ENCODE results near the gene ZDHHC11. TPM values are rescaled to one million over a fixed set of nuclear protein-coding genes. Genes with fewer than 3 reads are reported as not detected.
"Not testable (repeated sequence)": the region's sequence is repeated elsewhere in the genome, so short reads cannot be mapped to it uniquely, and the experiment has no call there.

The ZDHHC11 gene
- total and polyA plus RNA-seq, 8 donors: 14.6 to 37.1 (median 25.8) TPM

DNA sequence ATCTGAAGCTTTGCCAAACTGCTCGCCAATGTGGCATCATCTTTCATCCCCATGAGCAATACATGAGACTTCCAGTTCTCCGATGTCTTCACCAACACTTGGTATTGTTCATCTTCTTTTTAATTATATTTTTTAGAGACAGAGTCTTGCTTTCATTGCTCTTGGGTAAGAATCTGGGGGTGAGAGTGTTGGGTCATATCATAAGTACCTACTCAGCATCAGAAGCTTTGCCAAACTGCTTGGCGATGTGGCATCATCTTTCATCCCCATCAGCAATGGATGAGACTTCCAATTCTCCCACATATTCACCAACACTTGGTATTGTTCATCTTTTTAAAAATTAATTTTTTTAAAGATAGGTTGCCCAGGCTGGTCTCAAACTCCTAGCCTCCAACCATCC, 35.3 kb downstream of the ZDHHC11 start:
- Histone ChIP-seq H3K27ac (no peak overlapping the region), H3K27me3 (no peaks in the 10 kb centered on the region), H3K4me3 (no peak overlapping the region), H3K9me3 (no peaks in the 10 kb centered on the region), H3K4me1 (no peaks in the 10 kb centered on the region), H3K36me3 (no peaks in the 10 kb centered on the region)
- intact Hi-C loops (cut with DNase I): no loop called here
- TF ChIP-seq, protein P1, sequence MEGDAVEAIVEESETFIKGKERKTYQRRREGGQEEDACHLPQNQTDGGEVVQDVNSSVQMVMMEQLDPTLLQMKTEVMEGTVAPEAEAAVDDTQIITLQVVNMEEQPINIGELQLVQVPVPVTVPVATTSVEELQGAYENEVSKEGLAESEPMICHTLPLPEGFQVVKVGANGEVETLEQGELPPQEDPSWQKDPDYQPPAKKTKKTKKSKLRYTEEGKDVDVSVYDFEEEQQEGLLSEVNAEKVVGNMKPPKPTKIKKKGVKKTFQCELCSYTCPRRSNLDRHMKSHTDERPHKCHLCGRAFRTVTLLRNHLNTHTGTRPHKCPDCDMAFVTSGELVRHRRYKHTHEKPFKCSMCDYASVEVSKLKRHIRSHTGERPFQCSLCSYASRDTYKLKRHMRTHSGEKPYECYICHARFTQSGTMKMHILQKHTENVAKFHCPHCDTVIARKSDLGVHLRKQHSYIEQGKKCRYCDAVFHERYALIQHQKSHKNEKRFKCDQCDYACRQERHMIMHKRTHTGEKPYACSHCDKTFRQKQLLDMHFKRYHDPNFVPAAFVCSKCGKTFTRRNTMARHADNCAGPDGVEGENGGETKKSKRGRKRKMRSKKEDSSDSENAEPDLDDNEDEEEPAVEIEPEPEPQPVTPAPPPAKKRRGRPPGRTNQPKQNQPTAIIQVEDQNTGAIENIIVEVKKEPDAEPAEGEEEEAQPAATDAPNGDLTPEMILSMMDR (IDR thresholded peaks at IDR 0.05): no peak
- no peak for ATAC-seq
- no peak for DNase-seq

DNA sequence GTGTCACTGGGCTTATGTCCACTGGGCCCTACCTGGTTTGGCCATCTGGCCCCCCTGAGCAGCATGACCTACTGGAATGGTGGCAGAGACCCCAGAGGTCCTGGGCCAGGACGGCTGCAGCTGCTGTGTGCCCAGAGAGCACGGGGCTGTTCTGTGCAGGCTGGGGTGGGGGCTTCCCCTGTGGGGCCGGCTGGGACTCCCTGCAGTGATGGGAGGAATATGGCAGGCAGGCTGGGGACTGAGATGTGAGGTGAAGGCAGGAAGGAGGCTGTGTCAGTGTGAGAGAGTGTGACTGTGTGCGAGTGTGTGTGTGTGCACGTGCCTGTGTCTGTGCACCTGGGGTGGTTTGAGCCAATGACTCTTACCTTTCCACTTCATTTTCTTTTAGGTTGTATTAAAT, 37.2 kb downstream of the ZDHHC11 start:
- H3K4me3 ChIP-seq; H3K27me3 ChIP-seq; H3K9me3 ChIP-seq; H3K27ac ChIP-seq; H3K4me1 ChIP-seq; intact Hi-C loops (cut with DNase I); H3K36me3 ChIP-seq; ATAC-seq: not testable (repeated sequence)
- DNase-seq: peak in 1 of 4 donors; percentile 62

DNA sequence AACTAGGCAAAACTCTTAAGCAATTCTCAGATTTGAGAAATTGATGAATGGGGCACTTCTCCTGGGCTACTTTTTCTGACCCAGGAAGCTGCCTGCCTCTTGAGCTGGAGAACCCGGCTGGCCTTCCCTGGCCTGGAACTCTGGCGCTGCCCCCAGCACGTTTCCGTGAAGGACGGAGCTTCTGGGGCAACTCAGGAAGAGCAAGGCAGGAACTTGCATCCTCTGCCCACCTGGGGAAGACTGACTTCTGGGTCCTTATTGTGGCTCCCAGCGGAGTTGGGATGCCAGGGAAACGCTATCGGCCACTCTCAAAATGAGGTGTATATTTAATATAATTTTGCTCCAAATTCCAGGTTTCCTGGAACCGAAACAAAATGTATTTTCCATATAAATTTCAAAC, 39.4 kb downstream of the ZDHHC11 start:
- H3K36me3 ChIP-seq; H3K4me1 ChIP-seq; H3K27ac ChIP-seq; H3K9me3 ChIP-seq; intact Hi-C loops (cut with DNase I); H3K27me3 ChIP-seq; DNase-seq; H3K4me3 ChIP-seq: not testable (repeated sequence)
- ATAC-seq: peak; percentile 88

DNA sequence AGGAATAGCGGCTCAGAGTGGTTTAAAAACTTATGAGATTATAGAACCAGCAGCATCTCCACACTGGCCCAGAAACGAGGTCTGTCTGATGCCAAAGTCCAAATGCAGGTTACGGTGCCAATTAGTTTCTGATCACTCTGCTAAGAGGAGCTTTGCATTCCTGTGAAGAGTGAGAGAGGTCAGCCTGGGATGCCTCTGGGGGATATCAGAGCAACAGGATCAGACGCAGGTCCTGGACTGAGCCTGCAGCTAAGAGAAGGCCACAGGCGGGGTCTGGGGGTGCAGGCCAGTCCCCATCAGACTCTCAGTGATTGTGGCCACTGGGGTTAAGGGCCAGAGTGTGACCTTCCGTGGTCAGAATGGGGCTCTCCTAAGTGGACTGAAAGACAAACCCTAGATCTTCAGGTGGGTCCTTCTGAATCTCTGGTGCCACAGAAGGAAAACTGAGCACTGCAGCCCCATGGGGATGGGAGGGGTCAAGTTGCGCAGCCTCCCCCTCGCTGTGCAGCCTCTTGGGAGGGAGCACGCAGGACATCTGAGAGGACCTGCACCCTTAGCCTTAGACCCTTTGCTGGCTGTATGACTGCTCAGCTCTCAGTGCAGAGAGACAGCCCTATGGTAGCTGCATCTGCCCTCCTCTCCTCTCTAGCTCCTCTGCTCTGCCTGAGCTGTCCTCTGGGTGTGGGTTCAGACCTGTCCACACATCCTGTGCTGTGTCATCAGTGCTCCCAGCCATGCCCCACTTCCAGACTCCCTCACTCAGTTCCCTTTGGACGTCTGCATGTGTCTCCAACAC, 42.9 kb downstream of the ZDHHC11 start:
- H3K9me3 ChIP-seq; H3K4me1 ChIP-seq; intact Hi-C loops (cut with DNase I); H3K27ac ChIP-seq; H3K4me3 ChIP-seq; DNase-seq; ATAC-seq; H3K36me3 ChIP-seq; H3K27me3 ChIP-seq: not testable (repeated sequence)

DNA sequence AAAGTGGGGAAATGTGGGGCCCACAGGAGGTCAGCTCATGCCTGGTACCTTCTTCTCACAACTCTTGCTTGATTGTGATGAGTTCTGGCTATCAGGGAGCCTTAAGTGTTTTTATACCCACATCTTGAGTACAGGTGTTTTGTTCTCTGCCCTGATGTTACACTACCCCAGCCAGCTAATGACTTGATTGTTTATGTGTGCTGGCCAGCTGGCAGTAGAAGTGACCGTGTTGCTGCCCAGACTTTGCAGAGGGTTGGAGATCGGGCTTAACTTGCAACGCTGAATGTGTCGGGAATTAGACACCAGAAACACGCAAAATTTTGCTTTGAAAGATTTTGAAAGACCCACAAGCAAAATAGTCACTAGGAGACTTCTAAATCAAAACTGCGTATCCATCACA, 49.3 kb downstream of the ZDHHC11 start:
- intact Hi-C loops (cut with DNase I): no loop called here
- DNase-seq (no peak), ATAC-seq (peak; percentile 26)
- Histone ChIP-seq H3K9me3 (peaks cover 0 to 7% of the 10 kb centered on the region in 2 donors), H3K4me1 (peaks cover 0 to 4% of the 10 kb centered on the region in 2 donors), H3K27ac (no peak overlapping the region), H3K27me3 (no peaks in the 10 kb centered on the region), H3K4me3 (no peak overlapping the region), H3K36me3 (no peaks in the 10 kb centered on the region)
- TF ChIP-seq, protein P1 (IDR thresholded peaks at IDR 0.05): no peak

DNA sequence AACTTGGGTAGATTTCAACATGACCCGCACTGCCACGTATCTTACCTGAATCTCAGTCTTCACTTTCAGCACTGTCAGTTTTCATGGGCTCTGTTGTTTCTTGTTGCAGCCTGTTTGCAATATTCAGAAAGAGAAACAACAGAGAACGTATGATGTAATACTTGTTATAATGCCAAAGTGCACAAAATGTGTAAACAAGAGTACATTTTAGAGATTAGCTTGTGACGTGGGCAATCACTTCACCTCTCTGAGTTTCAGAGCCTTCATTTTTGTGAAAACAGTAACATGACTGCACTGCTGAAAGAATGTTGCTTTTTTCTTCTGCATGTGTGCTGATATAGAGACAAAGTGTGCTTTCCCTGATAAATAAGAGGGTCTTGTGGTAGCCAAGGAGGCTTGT, 49.7 kb downstream of the ZDHHC11 start:
- H3K27me3 ChIP-seq, DNase-seq: not testable (repeated sequence)

DNA sequence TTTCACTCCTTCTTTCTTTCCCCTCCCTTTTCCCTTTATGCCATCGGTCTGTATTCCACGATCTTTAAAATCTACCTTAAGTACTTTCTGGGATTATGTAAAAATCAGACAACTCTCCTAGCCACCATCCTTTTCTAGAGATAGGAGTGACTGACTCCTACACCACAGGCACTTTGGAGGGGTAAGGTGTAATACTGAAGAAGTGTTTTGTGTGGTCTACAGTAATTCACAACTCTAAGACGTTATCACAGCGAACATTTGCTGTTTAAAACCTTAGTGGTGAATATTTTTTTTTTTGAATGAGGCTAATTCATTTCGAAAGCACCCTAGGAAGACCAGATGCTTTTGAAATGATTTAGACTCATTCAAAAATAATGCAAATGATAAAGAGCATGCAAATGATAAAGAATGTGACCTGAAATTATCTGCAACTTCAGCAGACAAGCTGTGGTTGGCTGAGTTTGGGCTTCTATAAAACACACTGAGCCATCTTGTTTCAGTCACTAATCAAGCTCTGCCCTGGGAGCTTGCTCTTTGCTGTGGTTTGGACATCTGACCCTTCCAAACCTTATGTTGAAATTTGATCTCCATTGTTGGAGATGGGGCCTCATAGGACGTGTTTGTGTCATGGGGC, 52.2 kb downstream of the ZDHHC11 start:
- H3K9me3 ChIP-seq; intact Hi-C loops (cut with DNase I); H3K4me1 ChIP-seq; DNase-seq; H3K27me3 ChIP-seq; H3K36me3 ChIP-seq; H3K27ac ChIP-seq; H3K4me3 ChIP-seq: not testable (repeated sequence)
- ATAC-seq: peak; percentile 27

More for the DNA sequence above, 49.7 kb downstream of the ZDHHC11 start:
- H3K4me3 ChIP-seq; H3K27ac ChIP-seq; H3K4me1 ChIP-seq; H3K9me3 ChIP-seq; H3K36me3 ChIP-seq; intact Hi-C loops (cut with DNase I): not testable (repeated sequence)
- ATAC-seq: peak; percentile 68

DNA sequence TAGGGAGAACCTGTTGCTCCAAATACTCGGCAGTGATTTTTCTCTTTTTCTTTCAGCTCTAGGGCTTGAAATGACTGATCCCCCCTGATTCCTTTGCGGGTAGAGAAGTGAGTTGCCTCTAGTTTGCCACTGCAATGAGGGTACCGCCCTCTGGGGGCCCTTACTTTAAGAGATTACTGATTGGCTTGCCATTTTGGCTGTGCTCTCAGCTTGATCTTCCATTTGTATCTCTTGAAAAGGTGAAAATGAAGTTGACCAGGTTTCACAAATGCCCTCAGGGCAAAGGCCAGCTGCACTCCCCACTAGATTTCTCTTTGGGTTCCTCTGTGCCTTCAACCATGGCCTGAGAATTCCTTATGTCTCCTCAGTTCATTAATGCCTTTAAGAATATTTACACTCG, 52.8 kb downstream of the ZDHHC11 start:
- H3K4me3 ChIP-seq; H3K36me3 ChIP-seq; ATAC-seq; intact Hi-C loops (cut with DNase I); H3K9me3 ChIP-seq; H3K27ac ChIP-seq; DNase-seq; H3K4me1 ChIP-seq; H3K27me3 ChIP-seq: not testable (repeated sequence)

DNA sequence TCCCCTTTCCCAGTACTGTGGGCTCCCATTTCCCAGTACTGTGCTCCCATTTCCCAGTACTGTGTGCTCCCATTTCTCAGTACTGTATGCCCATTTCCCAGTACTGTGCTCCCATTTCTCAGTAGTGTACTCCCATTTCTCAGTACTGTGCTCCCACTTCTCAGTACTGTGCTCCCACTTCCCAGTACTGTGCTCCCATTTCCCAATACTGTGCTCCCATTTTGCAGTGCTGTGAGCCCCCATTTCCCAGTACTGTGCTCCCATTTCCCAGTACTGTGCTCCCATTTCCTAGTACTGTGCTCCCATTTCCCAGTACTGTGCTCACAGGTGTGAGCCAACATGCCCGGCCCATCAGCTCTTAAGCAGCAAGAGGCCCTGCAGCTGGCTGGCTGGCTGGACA, 54.9 kb downstream of the ZDHHC11 start:
- intact Hi-C loops (cut with DNase I); H3K27me3 ChIP-seq; H3K9me3 ChIP-seq; H3K4me3 ChIP-seq; H3K4me1 ChIP-seq; ATAC-seq; H3K36me3 ChIP-seq; H3K27ac ChIP-seq; DNase-seq: not testable (repeated sequence)

DNA sequence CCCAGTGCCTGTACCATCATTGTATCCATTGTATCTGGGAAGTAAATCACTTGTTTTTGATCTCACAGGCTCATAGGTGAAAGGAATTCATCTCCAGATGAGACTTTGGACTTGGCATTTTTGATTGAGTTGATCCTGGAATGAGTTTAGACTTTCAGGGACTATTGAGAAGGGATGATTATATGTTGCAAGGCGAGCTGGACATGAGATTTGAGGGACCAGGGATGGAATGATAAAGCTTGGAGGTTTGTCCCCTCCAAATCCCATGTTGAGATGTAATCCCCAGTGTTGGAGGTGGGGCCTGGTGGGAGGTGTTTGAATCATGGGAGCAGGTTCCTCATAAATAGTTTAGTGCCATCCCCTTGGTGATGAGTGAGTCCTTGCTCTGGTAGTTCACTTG, 55.8 kb downstream of the ZDHHC11 start:
- intact Hi-C loops (cut with DNase I); H3K27ac ChIP-seq; H3K4me1 ChIP-seq; H3K9me3 ChIP-seq; H3K36me3 ChIP-seq; DNase-seq; H3K4me3 ChIP-seq; H3K27me3 ChIP-seq; ATAC-seq: not testable (repeated sequence)

DNA sequence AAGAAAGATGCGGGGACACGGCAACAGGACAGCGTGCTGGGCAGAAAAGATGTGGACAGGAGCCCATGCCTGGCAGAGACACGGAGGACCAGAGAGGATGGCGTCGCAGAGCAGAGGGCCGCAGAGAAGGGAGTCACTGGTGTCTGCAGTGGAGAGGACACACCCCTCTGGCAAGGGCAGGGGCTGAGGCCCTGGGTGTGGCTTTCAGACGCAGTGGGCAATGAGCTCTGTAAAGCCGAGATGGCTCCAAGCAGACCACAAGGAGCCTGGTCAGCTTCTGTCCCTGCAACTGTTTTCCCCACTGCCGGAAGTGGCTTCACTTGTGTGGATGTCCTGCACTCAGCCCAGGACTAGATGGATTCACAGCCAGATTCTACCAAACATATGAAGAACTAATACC, 62.1 kb downstream of the ZDHHC11 start:
- peak in 1 of 4 donors; percentile 34 for DNase-seq
- H3K27ac ChIP-seq; ATAC-seq; H3K4me3 ChIP-seq; H3K4me1 ChIP-seq; intact Hi-C loops (cut with DNase I); H3K36me3 ChIP-seq; H3K9me3 ChIP-seq: not testable (repeated sequence)
- H3K27me3 ChIP-seq: peaks cover 0 to 20% of the 10 kb centered on the region in 2 donors
